Urinary bladder (tissue), 4 donors: ENCODE results near the gene SIK3. TPM values are rescaled to one million over a fixed set of nuclear protein-coding genes. Genes with fewer than 3 reads are reported as not detected.

ENCODE experiments used
- DNase-seq: peaks from one replicate; pipeline ENCODE4 v3.0.0-alpha.2; 2015; ENCODE audit errors: extremely low spot score
- H3K27ac ChIP-seq: one replicate; pipeline ENCODE4 v1.5.1; 2013; ENCODE audit warnings: low read depth, mild to moderate bottlenecking, moderate library complexity
- H3K36me3 ChIP-seq: one replicate; pipeline ENCODE4 v1.6.1; 2013; ENCODE audit warnings: mild to moderate bottlenecking, moderate library complexity; ENCODE audit not compliant: insufficient read depth
- H3K4me1 ChIP-seq: one replicate; pipeline ENCODE4 v1.6.1; 2013; ENCODE audit warnings: mild to moderate bottlenecking, moderate library complexity; ENCODE audit not compliant: insufficient read depth
- H3K4me3 ChIP-seq: one replicate; pipeline ENCODE4 v1.5.1; 2013; ENCODE audit warnings: low read depth, low read length
- WGBS: extraction: QIAGEN DNeasy Blood & Tissue Kit; methylation state at CpG from one replicate; pipeline ENCODE4 v1.1.7; 2013; 5-methylcytosine and 5-hydroxymethylcytosine counted together
- polyA plus RNA-seq: library from polyadenylated mRNA; stranded (reverse); fragments of 200-250 nt; gene quantifications from one replicate; pipeline ENCODE4 v1.2.3, GENCODE V29; 2013
- total RNA-seq: library from RNA; depleted of rRNA; stranded (reverse); fragments of >200 nt; gene quantifications from one replicate; pipeline ENCODE4 v1.2.3, GENCODE V29; 2014
- donor health status: healthy with polysubstance abuse.
- donor health status: healthy.

Gene SIK3
- total and polyA plus RNA-seq, 2 donors: 17.2 to 24.0 TPM

GRCh38 chr11:116913000-116913399, 185.2 kb downstream of the SIK3 start:
- Histone ChIP-seq H3K4me1 (no peaks in the 10 kb centered on the region), H3K27ac (no peak overlapping the region), H3K4me3 (no peak overlapping the region), H3K36me3 (peaks cover 3% of the 10 kb centered on the region)
- no peak for DNase-seq

- WGBS: 88% methylated on average over 7 of the region's 7 CpGs
- no peak for DNase-seq
- Histone ChIP-seq H3K27ac (no peak overlapping the region), H3K36me3 (peaks cover 3% of the 10 kb centered on the region), H3K4me3 (no peak overlapping the region), H3K4me1 (no peaks in the 10 kb centered on the region)
Observed at GRCh38 chr11:116911976-116912734, 186.1 kb downstream of the SIK3 start.

GRCh38 chr11:116910847-116911246, 187.4 kb downstream of the SIK3 start:
- no peak overlapping the region for H3K4me3 ChIP-seq
- peaks cover 3% of the 10 kb centered on the region for H3K36me3 ChIP-seq
- DNase-seq: no peak
- WGBS: 90% methylated on average over 4 of the region's 4 CpGs
- H3K4me1 ChIP-seq: no peaks in the 10 kb centered on the region
- no peak overlapping the region for H3K27ac ChIP-seq

GRCh38 chr11:116910378-116910777, 187.8 kb downstream of the SIK3 start:
- WGBS: 74% methylated on average over 2 of the region's 2 CpGs
- no peaks in the 10 kb centered on the region for H3K36me3 ChIP-seq
- DNase-seq: no peak
- no peak overlapping the region for H3K27ac ChIP-seq
- H3K4me1 ChIP-seq: no peaks in the 10 kb centered on the region
- H3K4me3 ChIP-seq: no peak overlapping the region

- H3K4me1 ChIP-seq: no peaks in the 10 kb centered on the region
- H3K27ac ChIP-seq: no peak overlapping the region
- H3K4me3 ChIP-seq: no peak overlapping the region
- no peaks in the 10 kb centered on the region for H3K36me3 ChIP-seq
- WGBS: 94% methylated on average over 1 of the region's 1 CpG
- DNase-seq: no peak
Observed at GRCh38 chr11:116909245-116909644, 189.0 kb downstream of the SIK3 start.

GRCh38 chr11:116906479-116906878, 191.7 kb downstream of the SIK3 start:
- no peaks in the 10 kb centered on the region for H3K36me3 ChIP-seq
- DNase-seq: no peak
- no peak overlapping the region for H3K4me3 ChIP-seq
- WGBS: 79% methylated on average over 6 of the region's 6 CpGs
- no peaks in the 10 kb centered on the region for H3K4me1 ChIP-seq
- H3K27ac ChIP-seq: no peak overlapping the region

- Histone ChIP-seq H3K27ac (no peak overlapping the region), H3K4me3 (no peak overlapping the region), H3K36me3 (no peaks in the 10 kb centered on the region), H3K4me1 (no peaks in the 10 kb centered on the region)
- WGBS: 80% methylated on average over 1 of the region's 1 CpG
- no peak for DNase-seq
Observed at GRCh38 chr11:116903090-116903489, 195.1 kb downstream of the SIK3 start.

- no peak overlapping the region for H3K4me3 ChIP-seq
- WGBS: 94% methylated on average over 2 of the region's 2 CpGs
- no peaks in the 10 kb centered on the region for H3K36me3 ChIP-seq
- no peak overlapping the region for H3K27ac ChIP-seq
- no peak for DNase-seq
- no peaks in the 10 kb centered on the region for H3K4me1 ChIP-seq
Observed at GRCh38 chr11:116901964-116902688, 196.1 kb downstream of the SIK3 start.

- 64% methylated on average over 3 of the region's 3 CpGs for WGBS
- Histone ChIP-seq H3K36me3 (no peaks in the 10 kb centered on the region), H3K4me3 (no peak overlapping the region), H3K27ac (no peak overlapping the region), H3K4me1 (no peaks in the 10 kb centered on the region)
- DNase-seq: no peak
Observed at GRCh38 chr11:116901211-116901610, 197.0 kb downstream of the SIK3 start.

- H3K4me1 ChIP-seq: no peaks in the 10 kb centered on the region
- WGBS: 96% methylated on average over 8 of the region's 8 CpGs
- no peak overlapping the region for H3K27ac ChIP-seq
- H3K36me3 ChIP-seq: no peaks in the 10 kb centered on the region
- H3K4me3 ChIP-seq: no peak overlapping the region
- no peak for DNase-seq
Observed at GRCh38 chr11:116896211-116896610, 202.0 kb downstream of the SIK3 start.

GRCh38 chr11:116895048-116895757, 203.0 kb downstream of the SIK3 start:
- WGBS: 51% methylated on average over 11 of the region's 11 CpGs

GRCh38 chr11:116893906-116894305, 204.3 kb downstream of the SIK3 start:
- 91% methylated on average over 2 of the region's 2 CpGs for WGBS

More at GRCh38 chr11:116895048-116895757, 203.0 kb downstream of the SIK3 start:
- Histone ChIP-seq H3K4me3 (no peak overlapping the region), H3K27ac (no peak overlapping the region), H3K4me1 (no peaks in the 10 kb centered on the region), H3K36me3 (no peaks in the 10 kb centered on the region)
- DNase-seq: no peak

GRCh38 chr11:116893437-116893836, 204.8 kb downstream of the SIK3 start:
- no peak overlapping the region for H3K27ac ChIP-seq
- H3K4me3 ChIP-seq: no peak overlapping the region
- WGBS: 83% methylated on average over 3 of the region's 3 CpGs
- H3K4me1 ChIP-seq: no peaks in the 10 kb centered on the region
- no peaks in the 10 kb centered on the region for H3K36me3 ChIP-seq
- DNase-seq: no peak

More at GRCh38 chr11:116893906-116894305, 204.3 kb downstream of the SIK3 start:
- DNase-seq: no peak
- Histone ChIP-seq H3K36me3 (no peaks in the 10 kb centered on the region), H3K4me1 (no peaks in the 10 kb centered on the region), H3K4me3 (no peak overlapping the region), H3K27ac (no peak overlapping the region)

- no peak overlapping the region for H3K27ac ChIP-seq
- 87% methylated on average over 2 of the region's 2 CpGs for WGBS
- H3K4me1 ChIP-seq: no peaks in the 10 kb centered on the region
- no peak overlapping the region for H3K4me3 ChIP-seq
- no peaks in the 10 kb centered on the region for H3K36me3 ChIP-seq
- DNase-seq: no peak
Observed at GRCh38 chr11:116892374-116892773, 205.9 kb downstream of the SIK3 start.
